Measurements from ENCODE around the gene IL18R1.

DNA sequence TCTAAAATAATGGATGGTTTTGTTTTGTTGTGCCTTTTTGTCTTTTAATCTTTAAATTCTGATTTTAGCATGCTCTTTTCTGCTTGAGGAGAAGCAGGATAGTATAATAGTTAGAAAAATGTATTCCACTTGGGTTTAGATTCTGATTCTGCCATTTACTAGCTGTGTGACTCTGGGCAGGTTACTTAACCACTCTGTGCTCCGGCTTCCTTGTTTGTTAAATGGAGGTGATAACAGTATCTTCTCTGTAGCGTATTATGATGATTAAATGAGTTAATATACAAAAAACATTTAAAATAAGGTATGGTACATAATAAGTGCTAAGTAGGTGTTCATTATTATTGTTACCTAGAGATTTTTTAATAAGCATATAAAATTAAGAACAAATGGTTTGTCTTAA, 40.4 kb downstream of the IL18R1 start:
- TF ChIP-seq, protein P1, sequence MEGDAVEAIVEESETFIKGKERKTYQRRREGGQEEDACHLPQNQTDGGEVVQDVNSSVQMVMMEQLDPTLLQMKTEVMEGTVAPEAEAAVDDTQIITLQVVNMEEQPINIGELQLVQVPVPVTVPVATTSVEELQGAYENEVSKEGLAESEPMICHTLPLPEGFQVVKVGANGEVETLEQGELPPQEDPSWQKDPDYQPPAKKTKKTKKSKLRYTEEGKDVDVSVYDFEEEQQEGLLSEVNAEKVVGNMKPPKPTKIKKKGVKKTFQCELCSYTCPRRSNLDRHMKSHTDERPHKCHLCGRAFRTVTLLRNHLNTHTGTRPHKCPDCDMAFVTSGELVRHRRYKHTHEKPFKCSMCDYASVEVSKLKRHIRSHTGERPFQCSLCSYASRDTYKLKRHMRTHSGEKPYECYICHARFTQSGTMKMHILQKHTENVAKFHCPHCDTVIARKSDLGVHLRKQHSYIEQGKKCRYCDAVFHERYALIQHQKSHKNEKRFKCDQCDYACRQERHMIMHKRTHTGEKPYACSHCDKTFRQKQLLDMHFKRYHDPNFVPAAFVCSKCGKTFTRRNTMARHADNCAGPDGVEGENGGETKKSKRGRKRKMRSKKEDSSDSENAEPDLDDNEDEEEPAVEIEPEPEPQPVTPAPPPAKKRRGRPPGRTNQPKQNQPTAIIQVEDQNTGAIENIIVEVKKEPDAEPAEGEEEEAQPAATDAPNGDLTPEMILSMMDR (IDR thresholded peaks at IDR 0.05) = no peak
- no peak for TF ChIP-seq POLR2A (IDR thresholded peaks at IDR 0.05)
